Inflammatory macrophage (primary cell): Measurements from ENCODE around the gene PARD3B.

Experiments used
- DNase-seq, 2 donors: peaks; one replicate each; pipeline ENCODE4 v3.0.0-alpha.2; 2020 to 2022

Gene PARD3B

DNA sequence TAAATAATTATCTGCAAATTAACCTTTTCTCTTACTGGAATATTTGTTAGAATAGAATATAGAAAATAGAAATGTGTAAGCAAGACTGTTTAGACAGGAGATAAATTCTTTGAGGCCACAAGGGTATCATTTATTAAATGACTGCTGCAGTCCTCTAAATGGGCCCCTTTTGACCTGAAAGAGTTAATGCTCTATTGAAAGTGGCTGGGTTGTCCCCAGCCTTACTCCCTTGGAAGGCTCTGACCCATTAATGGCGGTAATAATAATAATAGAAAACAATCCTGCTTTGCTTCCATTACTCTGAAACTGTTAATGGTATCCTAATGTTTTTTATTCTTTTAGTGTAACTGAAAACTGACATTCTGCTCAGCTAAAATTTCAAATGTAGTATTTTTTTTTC lies 739.1 kb downstream of the PARD3B start:
- no peak for DNase-seq

DNA sequence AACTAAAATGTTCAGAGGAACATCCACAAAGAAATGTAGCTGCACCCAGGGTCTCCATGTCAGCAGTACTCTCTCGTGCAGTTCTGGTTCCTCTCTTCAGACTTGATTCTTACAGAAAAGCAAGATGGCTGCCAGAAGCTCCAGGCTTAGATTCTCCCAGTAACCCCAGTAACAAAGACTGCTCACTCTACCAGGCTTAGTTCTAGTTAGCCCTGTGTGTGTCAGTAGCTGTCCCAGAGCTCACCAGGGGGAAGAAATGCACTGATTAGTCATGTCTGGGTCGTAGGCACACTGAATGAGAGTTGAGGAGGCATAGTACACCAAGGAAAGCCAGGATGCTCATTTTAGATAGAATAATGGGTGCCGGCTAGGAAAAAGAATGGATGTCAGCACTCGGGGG lies 742.0 kb downstream of the PARD3B start:
- DNase-seq, result no peak

DNA sequence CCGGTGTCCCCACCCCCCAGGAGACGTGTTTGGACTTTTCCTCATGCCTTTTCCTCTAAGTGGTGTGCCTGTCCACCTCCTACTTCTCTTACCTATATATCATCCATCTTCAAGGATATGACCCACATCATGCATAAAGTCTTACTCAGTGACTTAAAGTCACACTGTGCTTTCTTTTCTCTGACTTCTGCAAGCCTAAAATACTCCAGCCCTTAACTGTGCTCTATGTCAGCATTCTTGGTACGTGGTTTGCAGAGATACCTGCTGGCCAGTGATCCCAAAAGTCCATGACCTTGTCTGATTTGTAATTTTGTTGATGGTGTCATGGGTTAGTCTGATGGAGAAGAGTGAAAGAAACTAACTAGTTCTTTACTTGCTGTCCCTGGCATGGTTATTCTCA lies 743.4 kb downstream of the PARD3B start:
- no peak for DNase-seq

DNA sequence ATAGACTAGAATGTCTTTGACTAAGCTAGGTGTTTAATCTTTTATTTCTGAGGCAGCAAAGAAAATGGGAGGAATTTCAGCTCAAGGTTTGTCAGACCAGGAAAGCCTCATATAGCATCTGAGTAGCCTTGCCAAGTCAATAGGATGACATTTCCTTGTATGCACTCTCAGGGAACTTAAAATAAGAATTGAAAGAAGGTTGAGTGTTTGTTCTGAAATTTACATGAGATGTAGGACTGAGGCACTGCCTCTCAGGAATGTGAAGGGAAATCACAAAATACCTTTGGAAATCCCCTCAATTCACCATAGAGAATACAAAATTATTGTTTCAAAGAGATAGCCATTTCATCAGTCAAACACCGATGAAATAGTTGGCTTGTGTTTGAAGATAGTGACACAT lies 745.0 kb downstream of the PARD3B start:
- no peak for DNase-seq

DNA sequence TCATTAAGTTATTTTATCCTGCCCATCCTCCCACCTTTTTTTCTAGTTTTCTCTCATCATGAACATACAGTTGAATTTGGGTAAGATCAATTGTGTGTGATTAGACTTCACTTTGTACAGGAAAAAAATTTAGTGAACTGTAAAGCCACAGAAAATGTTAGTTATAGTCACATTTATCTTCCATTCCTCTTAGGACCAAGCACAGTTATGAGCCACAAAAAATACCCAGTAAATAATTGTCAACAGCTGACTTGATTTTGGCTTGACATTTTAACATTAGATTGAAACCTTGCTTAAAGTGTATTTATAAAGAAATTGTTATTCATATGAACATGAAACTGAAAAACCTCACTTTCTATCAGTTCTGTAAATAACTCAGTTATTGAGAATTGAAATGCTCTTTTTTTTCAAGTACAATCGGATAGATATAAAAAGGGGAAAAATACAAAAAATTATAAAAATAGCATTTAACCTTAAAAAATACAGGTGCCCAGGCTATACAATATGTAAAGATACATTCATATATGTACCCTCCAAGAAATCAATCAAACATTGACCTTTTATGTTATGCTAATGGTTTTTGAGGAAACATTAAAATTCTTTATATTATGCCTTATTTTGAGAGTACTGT lies 747.5 kb downstream of the PARD3B start:
- DNase-seq, result no peak

DNA sequence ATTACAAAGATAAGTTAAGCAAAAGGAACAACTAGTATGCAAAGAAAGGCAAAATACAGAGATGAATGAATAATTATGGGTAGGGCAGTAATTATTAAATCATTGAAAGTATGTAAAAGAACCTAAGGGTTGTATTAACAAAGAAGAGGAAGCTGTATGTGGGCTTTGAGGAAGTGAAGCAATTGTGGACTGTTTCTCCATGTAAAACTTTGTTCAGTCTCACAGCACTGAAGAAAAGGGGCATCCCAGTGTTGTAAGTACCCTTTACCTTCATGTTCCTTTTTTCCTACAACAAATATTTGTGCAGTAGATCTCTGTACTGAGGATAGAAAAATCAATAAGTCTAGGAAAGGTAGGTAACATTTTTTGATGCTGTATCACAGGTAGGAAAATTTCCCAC lies 748.3 kb downstream of the PARD3B start:
- DNase-seq, result peak; percentile 76 to 81

DNA sequence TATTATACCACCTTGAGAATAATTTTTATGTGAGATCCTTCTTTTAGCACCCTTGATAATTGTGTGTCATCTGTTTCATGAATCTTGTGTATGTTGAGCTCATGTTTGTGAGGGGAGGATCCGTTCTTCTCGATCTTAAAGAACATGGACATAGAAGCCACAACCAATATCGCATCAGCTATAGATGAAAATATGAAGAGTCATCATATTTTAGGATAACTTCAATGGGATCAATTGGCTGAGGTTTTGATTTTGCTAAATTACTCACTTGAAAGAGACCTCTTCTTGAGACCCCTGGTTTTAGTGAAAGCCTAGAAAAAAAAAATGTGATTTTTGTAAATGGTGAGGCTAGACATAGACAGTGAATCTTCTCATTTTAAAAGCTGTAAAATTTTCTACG lies 751.7 kb downstream of the PARD3B start:
- no peak for DNase-seq

DNA sequence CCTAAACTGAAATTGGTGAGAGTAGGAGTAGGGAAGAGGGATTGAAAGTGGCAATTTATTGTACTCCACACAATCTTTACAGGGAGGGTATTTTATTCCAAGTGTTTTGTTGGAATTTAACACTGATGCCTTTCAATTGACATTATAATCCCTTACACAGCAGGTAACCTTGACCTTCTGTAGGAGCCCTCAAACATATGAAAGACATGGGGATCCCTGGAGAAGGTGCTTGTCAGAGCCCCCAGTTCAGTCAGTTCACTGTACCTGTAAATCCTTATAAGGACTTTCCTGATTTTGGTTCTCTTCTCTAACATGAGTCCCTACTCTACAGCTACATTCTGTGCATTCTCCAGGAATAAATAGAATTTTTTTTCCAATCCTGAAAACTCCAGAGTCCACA lies 752.1 kb downstream of the PARD3B start:
- no peak for DNase-seq

DNA sequence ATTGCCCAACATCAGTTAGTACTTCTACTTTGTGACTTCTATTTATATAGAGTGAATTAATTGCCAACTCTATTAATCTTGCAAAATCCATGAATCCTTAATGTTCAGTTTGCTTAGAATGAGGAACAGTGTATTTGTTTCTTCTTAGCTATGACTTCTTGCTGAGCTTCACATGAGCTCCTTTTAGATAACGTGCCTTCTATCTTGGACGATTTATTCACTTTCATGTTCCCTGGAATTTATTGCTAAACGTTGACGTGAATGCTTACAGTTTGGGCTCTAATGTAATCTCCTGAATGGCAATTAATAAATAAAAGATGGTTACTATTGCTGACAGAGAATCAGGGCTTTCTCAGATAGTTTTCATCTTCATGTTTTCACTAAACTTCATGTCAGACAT lies 752.6 kb downstream of the PARD3B start:
- no peak for DNase-seq

DNA sequence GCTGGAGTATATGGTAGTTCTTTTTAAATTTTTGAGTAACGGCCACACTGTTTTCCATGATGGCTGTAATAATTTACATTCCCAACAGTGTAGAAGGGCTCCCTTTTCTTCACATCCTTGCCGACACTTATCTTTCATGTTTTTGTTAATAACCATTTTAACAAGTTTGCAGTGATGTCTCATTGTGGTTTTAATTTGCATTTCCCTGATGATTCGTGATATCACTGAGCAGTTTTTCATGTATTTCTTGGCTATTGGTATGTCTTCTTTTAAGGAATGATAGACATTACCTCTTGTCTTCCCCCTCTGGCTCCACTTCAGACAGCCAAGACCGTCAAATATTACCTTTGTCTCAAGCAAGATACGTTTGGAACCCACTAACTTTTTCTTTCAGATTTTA lies 765.9 kb downstream of the PARD3B start:
- DNase-seq, result no peak

DNA sequence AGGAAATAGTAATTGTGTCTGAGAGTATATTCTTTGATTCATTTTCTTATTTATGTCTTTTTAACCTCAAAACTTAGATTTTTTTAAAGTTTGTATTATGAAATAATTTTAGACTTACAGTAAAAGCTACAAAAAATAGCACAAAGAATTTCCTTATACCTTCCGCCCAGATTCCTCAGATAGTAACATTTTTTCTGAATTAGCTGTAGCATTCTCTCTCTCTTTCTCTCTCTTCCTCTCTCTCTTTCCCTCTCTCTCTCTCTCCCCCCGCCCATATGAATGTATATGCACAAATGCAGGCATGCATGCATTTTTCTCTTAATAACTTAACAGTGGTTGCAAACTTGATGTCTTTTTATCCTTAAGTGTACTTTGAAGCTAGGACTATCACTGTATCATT lies 776.0 kb downstream of the PARD3B start:
- no peak for DNase-seq

DNA sequence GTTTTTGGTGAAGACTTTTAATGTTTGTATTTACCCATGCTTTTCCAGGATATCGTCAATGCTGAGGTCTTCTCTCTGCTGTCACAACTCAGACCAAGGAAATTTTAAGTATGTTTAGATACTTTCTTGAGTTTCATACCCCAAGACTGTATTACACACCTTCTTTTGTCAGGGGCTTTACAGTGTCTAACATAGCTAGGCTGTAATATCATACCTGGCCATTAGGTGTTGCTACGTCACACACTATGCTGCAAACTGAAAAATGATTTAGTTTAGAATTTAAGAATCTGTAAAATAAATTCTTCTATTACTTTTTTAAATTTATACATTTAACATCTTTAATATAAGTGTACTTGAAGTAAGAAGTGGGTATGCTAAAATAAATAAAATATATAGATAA lies 778.7 kb downstream of the PARD3B start:
- DNase-seq, result no peak

DNA sequence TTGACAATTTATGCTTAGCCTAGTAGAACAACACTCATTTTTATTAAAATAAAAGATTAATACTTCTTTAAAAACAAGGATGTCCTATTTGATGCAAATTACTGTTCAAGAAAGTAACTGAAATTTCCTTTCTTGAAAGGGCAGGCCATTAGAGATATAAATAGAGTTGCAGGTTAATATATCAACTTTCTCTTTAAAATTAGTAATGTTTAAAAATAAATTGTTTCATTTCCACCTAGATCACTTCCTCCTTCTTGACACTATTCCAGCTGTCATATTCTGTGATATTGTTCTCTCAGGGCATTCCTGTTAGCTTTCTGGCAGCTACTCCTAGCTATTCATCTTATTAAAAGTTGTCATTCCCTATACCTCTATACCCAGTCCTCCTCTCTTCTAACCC lies 779.1 kb downstream of the PARD3B start:
- no peak for DNase-seq

DNA sequence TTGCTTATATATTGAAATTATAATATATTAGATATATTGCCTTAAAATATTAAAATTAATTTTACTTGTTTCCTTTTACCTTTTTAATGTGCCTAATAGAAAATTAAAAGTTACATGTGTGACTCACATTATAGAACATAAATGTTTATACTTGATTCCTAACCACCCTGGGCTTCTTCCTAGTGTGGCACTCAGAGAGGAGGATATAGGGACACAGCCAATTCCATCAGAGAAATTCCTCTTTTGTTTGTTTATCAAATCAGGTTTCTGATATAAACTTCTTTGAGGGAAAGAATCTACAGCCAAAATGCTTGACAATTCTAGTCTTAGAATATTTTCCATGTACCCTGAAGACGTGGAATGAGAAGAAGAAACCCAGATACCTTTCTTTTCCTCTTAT lies 788.1 kb downstream of the PARD3B start:
- no peak for DNase-seq

DNA sequence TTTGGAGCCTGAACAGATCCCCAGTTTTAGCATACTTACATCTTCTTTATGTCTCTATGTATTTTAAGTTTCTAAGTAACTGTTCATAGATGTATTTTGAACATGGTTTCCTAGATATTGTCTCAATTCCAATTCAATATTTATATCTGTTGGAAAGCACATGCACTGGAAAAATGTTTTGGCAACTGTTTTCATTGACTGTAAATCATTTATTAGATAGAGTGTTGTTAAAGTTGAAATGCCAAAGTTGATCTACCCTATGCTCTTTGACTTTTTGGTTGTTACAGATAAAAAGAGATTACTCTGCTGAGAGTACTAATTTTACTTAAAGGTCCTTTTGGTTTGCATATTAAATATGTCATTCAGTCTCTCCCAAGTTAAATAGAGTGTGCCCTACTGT lies 792.0 kb downstream of the PARD3B start:
- no peak for DNase-seq

DNA sequence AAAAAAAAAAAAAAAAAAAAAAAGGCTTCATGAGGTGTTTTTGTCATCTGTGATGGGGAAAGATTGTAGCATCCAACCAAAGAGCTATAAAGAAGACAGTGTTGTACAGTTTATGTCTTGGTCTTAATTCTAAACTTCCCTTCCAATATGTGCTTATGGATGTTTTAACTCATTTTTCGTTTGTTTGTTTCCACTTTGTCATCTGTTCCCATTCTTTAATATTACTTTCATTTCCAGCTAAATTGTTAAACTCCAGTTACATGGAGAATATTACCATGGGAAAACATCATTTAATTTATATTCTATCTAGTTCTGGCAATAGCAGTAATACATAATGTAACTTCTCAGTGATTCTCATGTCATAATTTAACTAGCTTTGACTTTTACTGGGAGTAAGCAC lies 792.9 kb downstream of the PARD3B start:
- DNase-seq, result no peak

DNA sequence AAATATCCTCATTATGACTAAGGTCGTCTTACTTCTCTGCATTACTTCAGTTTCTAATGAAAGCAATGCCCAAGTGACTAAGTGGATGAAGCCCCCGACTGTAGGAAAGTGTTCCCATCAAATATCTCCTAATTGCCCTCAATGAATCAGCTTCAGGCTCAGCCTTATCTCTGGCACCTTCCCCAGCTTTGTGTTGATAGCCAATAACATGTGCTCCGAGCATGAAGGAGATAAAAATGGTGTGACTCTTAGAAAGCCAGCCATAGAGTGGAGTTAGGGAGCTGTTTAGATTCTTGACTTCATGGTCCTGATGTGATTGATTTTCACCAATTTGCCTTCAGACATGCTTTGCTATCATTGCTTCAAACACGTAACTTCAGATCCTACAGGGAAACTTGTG lies 797.8 kb downstream of the PARD3B start:
- no peak for DNase-seq

DNA sequence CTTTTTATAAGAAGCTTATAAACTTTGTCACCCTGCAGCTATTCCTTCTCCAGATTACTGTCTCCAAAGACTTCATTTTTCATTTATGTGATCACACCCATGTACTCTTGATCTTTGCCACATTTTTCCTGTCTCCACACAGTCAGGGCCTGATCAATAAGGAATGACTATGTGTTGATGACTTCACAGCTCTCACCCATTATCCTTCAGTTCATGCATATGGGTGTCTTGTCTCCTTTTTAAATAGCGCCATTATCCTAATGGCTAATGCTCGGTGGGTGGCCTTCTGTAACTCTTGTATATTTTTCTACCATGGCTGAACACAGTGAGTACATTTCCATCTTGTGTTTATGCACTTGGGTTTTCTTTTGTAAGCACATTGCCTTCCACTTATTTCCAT lies 801.4 kb downstream of the PARD3B start:
- DNase-seq, result no peak

DNA sequence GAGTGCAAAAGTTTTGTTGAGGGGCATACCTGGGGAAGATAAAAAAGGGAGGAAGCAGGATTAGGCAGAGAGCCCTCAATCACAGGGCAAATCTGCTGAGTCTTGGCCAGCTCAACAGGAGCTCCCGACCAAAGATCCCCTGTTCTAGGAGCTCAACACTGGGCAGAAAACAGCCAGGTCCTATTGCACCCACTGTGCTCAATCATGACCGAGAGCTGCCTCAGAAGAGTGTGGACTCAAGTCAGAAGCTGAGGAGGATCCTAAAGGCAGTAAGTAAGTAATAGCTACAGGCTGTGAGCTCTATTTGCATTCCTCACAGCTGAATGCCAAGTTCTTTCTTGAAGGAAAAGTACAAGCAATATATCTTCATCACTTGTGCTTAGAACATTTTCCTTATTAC lies 802.6 kb downstream of the PARD3B start:
- no peak for DNase-seq

DNA sequence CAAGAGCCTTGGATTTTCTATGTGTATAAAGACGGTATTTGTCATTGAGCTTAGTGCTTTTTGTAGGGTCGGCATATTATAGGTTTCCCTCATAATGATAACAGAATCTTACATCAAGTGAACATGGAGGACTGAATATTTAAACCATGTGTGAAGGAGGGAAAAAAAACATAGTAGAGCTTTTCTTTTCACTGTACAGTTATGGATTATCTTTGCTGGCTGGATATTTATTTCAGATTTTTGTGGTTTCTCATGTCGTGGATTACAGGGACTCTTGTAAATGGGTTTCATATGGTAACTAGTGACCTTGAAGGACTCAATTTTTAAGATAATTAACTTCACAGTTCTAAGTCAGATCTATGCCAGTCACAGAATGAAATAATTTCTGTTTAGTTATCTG lies 806.8 kb downstream of the PARD3B start:
- DNase-seq, result no peak

DNA sequence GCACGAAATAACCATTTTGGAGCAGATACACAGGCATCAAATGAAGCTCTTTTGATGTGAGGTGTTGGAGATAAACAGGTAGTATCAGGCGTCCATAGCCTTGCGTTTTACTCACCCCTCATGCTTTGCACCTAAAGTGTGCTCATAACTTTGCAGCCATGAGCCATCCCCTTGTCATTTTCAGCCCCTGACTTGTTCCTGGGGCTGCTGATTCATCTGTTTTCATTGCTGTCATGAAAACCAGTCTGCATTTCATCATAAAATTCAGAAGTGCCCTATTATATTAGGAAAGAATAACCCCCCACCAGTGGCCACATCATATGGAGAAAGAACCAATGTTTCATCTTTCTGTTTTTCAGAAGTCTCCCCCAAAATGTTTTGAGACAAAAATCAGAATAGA lies 807.3 kb downstream of the PARD3B start:
- no peak for DNase-seq

DNA sequence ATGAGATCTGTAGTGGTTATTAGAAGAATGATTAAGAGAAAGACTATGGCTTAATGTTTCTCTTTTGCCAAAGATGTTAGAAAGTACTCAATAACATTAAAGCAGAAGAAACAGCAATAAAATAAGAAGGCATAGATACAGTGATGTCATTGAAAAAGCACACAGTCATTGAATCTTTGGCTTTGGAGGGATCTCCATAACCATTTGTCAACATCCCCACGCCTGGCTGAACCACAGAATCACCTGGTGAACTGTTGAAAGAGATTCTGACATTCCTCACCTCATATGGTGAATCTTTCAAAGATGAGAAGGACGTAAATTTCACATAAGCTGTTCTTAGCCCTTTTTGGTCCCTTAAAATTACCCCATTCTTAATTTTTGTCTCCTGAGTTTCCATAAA lies 812.5 kb downstream of the PARD3B start:
- no peak for DNase-seq

DNA sequence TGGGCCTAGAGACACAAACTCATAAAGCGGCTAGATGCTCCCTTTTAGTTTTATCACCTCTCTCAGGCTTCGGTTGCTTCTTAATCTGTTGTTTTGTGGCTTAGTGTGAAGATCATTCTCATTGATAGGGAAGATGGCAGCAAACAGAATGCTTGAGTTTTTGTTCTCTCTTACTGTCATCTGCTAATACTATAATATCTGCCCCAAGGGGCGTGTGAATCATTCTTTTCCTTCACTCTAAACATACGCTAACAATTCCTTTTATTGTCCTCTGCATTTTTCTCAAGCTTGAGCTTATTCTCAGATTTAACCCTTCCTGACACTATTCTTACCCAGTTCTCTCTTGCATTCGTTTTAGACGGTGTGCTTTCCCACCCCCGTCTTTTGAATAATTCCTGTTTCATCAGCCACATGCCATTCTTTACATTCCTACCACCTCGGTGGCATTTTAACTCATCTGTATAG lies 813.1 kb downstream of the PARD3B start:
- DNase-seq, result no peak

DNA sequence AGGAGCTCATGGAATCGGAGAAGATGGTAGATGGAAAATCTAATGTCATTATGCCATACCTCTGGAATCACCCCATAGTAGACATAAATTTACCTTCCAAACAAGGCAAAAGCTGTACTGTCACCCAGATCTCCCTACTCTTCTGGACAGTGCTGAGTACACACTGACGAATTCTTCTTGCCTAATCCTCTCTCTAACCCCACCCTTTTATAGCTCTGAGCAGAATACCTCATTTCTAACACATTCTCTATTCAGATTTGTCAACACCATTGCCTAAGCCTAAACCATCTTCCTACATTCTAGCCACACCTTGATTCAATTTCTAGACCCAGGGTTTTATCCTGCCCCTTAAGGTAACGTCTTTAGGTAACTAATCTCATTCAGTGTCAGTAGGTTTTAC lies 816.0 kb downstream of the PARD3B start:
- no peak for DNase-seq

DNA sequence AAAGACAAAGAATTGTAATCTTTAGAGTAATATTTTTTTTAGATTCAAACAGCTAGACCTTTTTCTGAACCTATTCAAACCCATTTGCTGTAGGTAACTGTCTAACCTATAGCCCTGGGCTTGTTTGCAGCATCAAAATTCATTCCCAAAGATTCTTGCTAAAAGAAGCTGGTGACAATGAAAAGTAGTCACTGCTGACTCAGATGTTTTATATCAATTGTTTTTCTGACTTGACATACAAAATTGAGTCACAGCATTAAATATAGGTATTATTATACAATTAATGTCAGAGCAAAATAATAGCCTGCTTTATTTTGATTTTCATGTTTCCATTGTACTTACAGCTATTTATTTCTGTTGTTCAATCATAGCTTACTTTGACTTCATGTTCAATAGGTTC lies 816.7 kb downstream of the PARD3B start:
- DNase-seq, result no peak

DNA sequence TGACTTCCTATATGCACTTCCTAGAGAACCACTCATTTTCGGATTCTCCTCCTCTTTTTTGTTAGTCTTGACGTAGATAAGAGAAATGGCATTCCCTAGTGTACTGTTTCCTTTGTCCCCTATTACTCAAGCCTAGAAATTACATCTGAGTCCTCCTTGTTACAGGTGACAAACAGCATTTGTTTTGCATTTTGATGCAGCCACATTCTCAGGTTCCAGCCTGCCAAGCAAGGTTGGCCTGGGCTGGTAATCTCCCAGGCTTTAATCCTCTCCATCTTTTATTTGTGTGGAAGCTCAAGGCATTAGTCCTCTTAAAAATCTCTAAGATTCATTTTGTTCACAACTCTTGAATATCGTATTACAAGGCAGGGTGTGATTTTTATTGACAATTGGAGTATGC lies 819.0 kb downstream of the PARD3B start:
- DNase-seq, result no peak
